Hepatocyte (in vitro differentiated cells): ENCODE data around the gene DPEP1.

Experiments
- CTCF ChIP-seq: fragments of 200-600 bp; sonication (generic); IDR thresholded peaks from 2 replicates; pipeline ENCODE4 v1.5.1; 2016; ENCODE audit warnings: antibody characterized with exemption, mild to moderate bottlenecking; ENCODE audit not compliant: poor library complexity
- EZH2 ChIP-seq: fragments of 200-600 bp; sonication (generic); IDR thresholded peaks from 2 replicates; pipeline ENCODE4 v1.6.1; 2016; ENCODE audit warnings: antibody characterized with exemption, mild to moderate bottlenecking, borderline replicate concordance
- EZH2phosphoT487 ChIP-seq: fragments of 200-600 bp; sonication (generic); IDR thresholded peaks from one replicate; pipeline ENCODE4 v1.6.1; 2018; ENCODE audit warnings: antibody characterized with exemption, mild to moderate bottlenecking, low read depth, moderate library complexity; ENCODE audit not compliant: unreplicated experiment, severe bottlenecking

GRCh38 chr16:89645122-89645521, 31.7 kb downstream of the DPEP1 start:
- no peak for TF ChIP-seq CTCF
- no peak for TF ChIP-seq EZH2
- TF ChIP-seq EZH2phosphoT487: no peak
